Thyroid gland (tissue), 4 donors: ENCODE data around the gene POR.

Experiments
- CTCF ChIP-seq, 6 experiments: fragments of 200-600 bp in 3 of 6; fragments of 450-650 bp in 3 of 6; sonication (generic) in 3 of 6; IDR thresholded peaks; one replicate each; pipeline ENCODE4 v1.5.1; 2016 to 2019; ENCODE audit warnings: antibody characterized with exemption in 6 of 6, mild to moderate bottlenecking in 2 of 6, inconsistent platforms in 1 of 6, moderate library complexity in 1 of 6
- POLR2A ChIP-seq, 2 donors: fragments of 450-650 bp; IDR thresholded peaks; one replicate each; pipeline ENCODE4 v1.6.1; 2017; ENCODE audit warnings: antibody characterized with exemption in 2 of 2, mild to moderate bottlenecking in 2 of 2, moderate library complexity in 1 of 2

GRCh38 chr7:75866489-75867389, 48.2 kb upstream of the POR start:
- TF ChIP-seq POLR2A (IDR thresholded peaks at IDR 0.05) (no peak), CTCF (IDR thresholded peaks at IDR 0.05) (peak; percentile 69 to 97 (median 94))
